ENCODE results near the gene SLC25A12.
"Not testable (repeated sequence)": the region's sequence is repeated elsewhere in the genome, so short reads cannot be mapped to it uniquely, and the experiment has no call there.

Gene SLC25A12

DNA sequence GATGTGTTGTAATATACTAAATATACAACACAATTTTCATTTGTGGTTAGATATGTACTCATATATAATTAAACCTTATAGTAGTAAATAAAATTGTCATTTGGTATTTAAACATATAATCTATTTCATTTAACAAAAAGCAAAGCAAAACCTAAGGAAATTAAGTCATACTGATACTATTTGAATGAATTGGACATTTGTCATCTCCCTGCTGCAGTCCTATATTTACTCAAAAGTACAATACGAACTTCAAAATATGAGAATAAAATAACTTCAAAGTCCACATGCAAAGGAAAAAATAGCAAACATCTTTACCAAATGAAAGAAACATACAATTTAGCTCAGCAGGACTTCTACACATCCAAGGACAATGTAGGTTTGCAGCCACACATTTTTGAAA lies 16.4 kb upstream of the SLC25A12 start:
- TF ChIP-seq POLR2A (IDR thresholded peaks at IDR 0.05; ENCODE audit: extremely low read depth, insufficient read length) (no peak), CTCF (IDR thresholded peaks at IDR 0.05; ENCODE audit: low read depth, low read length) (no peak), MYC (IDR thresholded peaks at IDR 0.05; ENCODE audit: low read depth, low read length) (no peak), MAX (IDR thresholded peaks at IDR 0.05; ENCODE audit: low read depth, low read length) (no peak)
- no peak for DNase-seq (ENCODE audit: low read depth)
- H3K4me3 ChIP-seq (ENCODE audit: low read depth, low read length) = no peak overlapping the region

- DNase-seq (ENCODE audit: low read depth) = no peak
- H3K4me3 ChIP-seq (ENCODE audit: low read depth, low read length) = no peak overlapping the region
- no peak for TF ChIP-seq MAX (IDR thresholded peaks at IDR 0.05; ENCODE audit: low read depth, low read length)
- TF ChIP-seq MYC (IDR thresholded peaks at IDR 0.05; ENCODE audit: low read depth, low read length) = no peak
These were observed 15.2 kb upstream of the SLC25A12 start for GRCh38 chr2:171909266-171909665.

- no peak for DNase-seq (ENCODE audit: low read depth)
- no peak overlapping the region for H3K4me3 ChIP-seq (ENCODE audit: low read depth, low read length)
- TF ChIP-seq MAX (IDR thresholded peaks at IDR 0.05; ENCODE audit: low read depth, low read length) (no peak), POLR2A (IDR thresholded peaks at IDR 0.05; ENCODE audit: extremely low read depth, insufficient read length) (no peak), CTCF (IDR thresholded peaks at IDR 0.05; ENCODE audit: low read depth, low read length) (no peak), MYC (IDR thresholded peaks at IDR 0.05; ENCODE audit: low read depth, low read length) (no peak)
These were observed 14.2 kb upstream of the SLC25A12 start for GRCh38 chr2:171908235-171908634.

DNA sequence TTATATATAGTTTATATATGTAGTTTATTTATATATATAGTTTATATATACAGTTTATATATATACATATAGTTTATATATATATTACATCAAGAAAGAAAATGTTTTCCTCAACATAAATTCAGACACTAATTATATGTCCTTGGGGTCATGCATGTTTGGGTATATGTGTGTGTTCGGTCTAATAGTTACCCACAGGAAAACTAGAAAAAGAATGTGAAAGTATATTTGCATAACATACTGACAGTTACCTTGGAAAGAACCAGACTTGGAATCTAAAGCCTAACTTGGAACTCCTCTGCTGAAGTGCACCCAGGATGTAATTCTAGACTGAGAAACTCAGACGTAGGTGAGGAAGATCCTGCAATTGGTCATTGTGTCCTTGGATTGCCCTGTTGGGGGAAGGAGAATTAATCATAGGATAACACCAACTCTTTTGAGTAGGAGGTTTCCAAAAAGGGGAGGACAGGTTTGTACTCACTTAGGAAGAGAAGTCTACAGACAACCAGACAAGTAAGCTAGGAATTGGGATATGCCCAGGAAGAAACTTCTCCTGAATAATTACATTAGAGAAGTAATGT lies 8.9 kb upstream of the SLC25A12 start:
- DNase-seq (ENCODE audit: low read depth) = no peak
- TF ChIP-seq MAX (IDR thresholded peaks at IDR 0.05; ENCODE audit: low read depth, low read length) = no peak
- no peak for TF ChIP-seq MYC (IDR thresholded peaks at IDR 0.05; ENCODE audit: low read depth, low read length)
- TF ChIP-seq POLR2A (IDR thresholded peaks at IDR 0.05; ENCODE audit: extremely low read depth, insufficient read length) = no peak
- no peak for TF ChIP-seq CTCF (IDR thresholded peaks at IDR 0.05; ENCODE audit: low read depth, low read length)
- H3K4me3 ChIP-seq (ENCODE audit: low read depth, low read length) = no peak overlapping the region

- DNase-seq (ENCODE audit: low read depth); H3K4me3 ChIP-seq (ENCODE audit: low read depth, low read length): not testable (repeated sequence)
These were observed 5.7 kb upstream of the SLC25A12 start for GRCh38 chr2:171899623-171900282.

DNA sequence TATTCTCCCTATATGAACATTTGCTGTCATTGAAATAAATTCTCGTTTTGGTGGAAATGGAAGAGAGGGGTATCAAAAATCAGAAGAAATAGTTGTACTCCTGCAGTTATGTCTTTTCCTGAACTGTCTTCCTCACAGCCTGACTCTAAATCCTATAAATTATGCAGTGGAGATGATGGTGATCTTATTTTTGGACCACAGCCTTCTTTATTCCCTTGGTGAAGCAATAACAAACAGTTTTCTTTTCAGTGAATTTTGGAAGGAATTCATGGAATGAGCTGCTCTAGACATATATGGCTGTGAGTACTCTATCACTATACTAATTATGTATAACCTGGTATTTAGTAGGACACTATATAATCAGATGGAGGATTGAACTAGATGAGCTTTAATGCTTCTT lies 1.7 kb upstream of the SLC25A12 start:
- no peak overlapping the region for H3K4me3 ChIP-seq (ENCODE audit: low read depth, low read length)
- no peak for TF ChIP-seq MYC (IDR thresholded peaks at IDR 0.05; ENCODE audit: low read depth, low read length)
- no peak for TF ChIP-seq MAX (IDR thresholded peaks at IDR 0.05; ENCODE audit: low read depth, low read length)
- no peak for TF ChIP-seq CTCF (IDR thresholded peaks at IDR 0.05; ENCODE audit: low read depth, low read length)
- no peak for TF ChIP-seq POLR2A (IDR thresholded peaks at IDR 0.05; ENCODE audit: extremely low read depth, insufficient read length)
- no peak for DNase-seq (ENCODE audit: low read depth)

- no peak for TF ChIP-seq MYC (IDR thresholded peaks at IDR 0.05; ENCODE audit: low read depth, low read length)
- TF ChIP-seq POLR2A (IDR thresholded peaks at IDR 0.05; ENCODE audit: extremely low read depth, insufficient read length) = no peak
- no peak for TF ChIP-seq CTCF (IDR thresholded peaks at IDR 0.05; ENCODE audit: low read depth, low read length)
- no peak for TF ChIP-seq MAX (IDR thresholded peaks at IDR 0.05; ENCODE audit: low read depth, low read length)
- H3K4me3 ChIP-seq (ENCODE audit: low read depth, low read length) = peak overlapping the region; percentile 65
- no peak for DNase-seq (ENCODE audit: low read depth)
These were observed 536 bp upstream of the SLC25A12 start for GRCh38 chr2:171894612-171894947.
